ENCODE results near the gene MT1X.

DNA sequence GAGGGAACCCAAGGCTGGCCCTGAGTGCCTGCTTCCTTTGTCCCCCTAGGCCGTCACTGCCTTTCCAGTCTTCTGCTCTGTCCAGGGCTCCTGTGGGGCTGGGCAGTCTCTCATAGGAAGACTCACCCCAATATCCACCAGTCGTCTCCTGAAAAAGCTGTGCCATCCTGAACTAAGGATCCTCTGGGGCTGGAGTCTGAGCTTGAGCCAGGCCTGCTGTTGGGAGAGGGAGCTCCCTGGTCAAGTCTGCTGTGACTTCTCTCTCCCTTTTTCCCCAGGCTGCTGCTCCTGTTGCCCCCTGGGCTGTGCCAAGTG lies 11.7 kb upstream of the MT1X start:
- TF ChIP-seq, protein P1, sequence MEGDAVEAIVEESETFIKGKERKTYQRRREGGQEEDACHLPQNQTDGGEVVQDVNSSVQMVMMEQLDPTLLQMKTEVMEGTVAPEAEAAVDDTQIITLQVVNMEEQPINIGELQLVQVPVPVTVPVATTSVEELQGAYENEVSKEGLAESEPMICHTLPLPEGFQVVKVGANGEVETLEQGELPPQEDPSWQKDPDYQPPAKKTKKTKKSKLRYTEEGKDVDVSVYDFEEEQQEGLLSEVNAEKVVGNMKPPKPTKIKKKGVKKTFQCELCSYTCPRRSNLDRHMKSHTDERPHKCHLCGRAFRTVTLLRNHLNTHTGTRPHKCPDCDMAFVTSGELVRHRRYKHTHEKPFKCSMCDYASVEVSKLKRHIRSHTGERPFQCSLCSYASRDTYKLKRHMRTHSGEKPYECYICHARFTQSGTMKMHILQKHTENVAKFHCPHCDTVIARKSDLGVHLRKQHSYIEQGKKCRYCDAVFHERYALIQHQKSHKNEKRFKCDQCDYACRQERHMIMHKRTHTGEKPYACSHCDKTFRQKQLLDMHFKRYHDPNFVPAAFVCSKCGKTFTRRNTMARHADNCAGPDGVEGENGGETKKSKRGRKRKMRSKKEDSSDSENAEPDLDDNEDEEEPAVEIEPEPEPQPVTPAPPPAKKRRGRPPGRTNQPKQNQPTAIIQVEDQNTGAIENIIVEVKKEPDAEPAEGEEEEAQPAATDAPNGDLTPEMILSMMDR (IDR thresholded peaks at IDR 0.05) = no peak
- no peak for TF ChIP-seq POLR2A (IDR thresholded peaks at IDR 0.05)
